ENCODE data around the gene PLG. TPM values are rescaled to one million over a fixed set of nuclear protein-coding genes. Genes with fewer than 3 reads are reported as not detected.
"Not testable (repeated sequence)": the region's sequence is repeated elsewhere in the genome, so short reads cannot be mapped to it uniquely, and the experiment has no call there.

The PLG gene
- total RNA-seq: 0.44 TPM

GRCh38 chr6:160701918-160702680, at the start of gene PLG:
Gene PLG, plus strand, starts transcription at chr6:160702244. Its CDS starts 61 bp downstream, at chr6:160702305.
- DNase-seq (ENCODE audit: low spot score): not testable (repeated sequence)

GRCh38 chr6:160659562-160659961, 42.5 kb upstream of the PLG start:
- DNase-seq (ENCODE audit: low spot score): no peak

GRCh38 chr6:160661216-160661615, 40.8 kb upstream of the PLG start:
- DNase-seq (ENCODE audit: low spot score): no peak

- no peak for DNase-seq (ENCODE audit: low spot score)
Observed at GRCh38 chr6:160662429-160662828, 39.6 kb upstream of the PLG start.

GRCh38 chr6:160662842-160663241, 39.2 kb upstream of the PLG start:
- no peak for DNase-seq (ENCODE audit: low spot score)

GRCh38 chr6:160664198-160664597, 37.8 kb upstream of the PLG start, which contains the start of gene LPA:
Gene LPA, minus strand, starts transcription at chr6:160664275. Its CDS starts 61 bp downstream, at chr6:160664214.
- not testable (repeated sequence) for DNase-seq (ENCODE audit: low spot score)

GRCh38 chr6:160667639-160668481, 34.2 kb upstream of the PLG start:
- DNase-seq (ENCODE audit: low spot score): no peak

- no peak for DNase-seq (ENCODE audit: low spot score)
Observed at GRCh38 chr6:160668589-160668988, 33.5 kb upstream of the PLG start.

GRCh38 chr6:160676418-160676817, 25.6 kb upstream of the PLG start:
- DNase-seq (ENCODE audit: low spot score): not testable (repeated sequence)

GRCh38 chr6:160678230-160678629, 23.8 kb upstream of the PLG start:
- no peak for DNase-seq (ENCODE audit: low spot score)

- DNase-seq (ENCODE audit: low spot score): no peak
Observed at GRCh38 chr6:160678744-160679401, 23.2 kb upstream of the PLG start.

- DNase-seq (ENCODE audit: low spot score): no peak
Observed at GRCh38 chr6:160679402-160679769, 22.7 kb upstream of the PLG start.

GRCh38 chr6:160685101-160685761, 16.8 kb upstream of the PLG start:
- DNase-seq (ENCODE audit: low spot score): not testable (repeated sequence)

- no peak for DNase-seq (ENCODE audit: low spot score)
Observed at GRCh38 chr6:160685762-160686450, 16.1 kb upstream of the PLG start.

- no peak for DNase-seq (ENCODE audit: low spot score)
Observed at GRCh38 chr6:160690458-160690857, 11.6 kb upstream of the PLG start.

- DNase-seq (ENCODE audit: low spot score): no peak
Observed at GRCh38 chr6:160691617-160692016, 10.4 kb upstream of the PLG start.

- DNase-seq (ENCODE audit: low spot score): no peak
Observed at GRCh38 chr6:160692369-160692959, 9.6 kb upstream of the PLG start.

GRCh38 chr6:160695025-160695424, 7.0 kb upstream of the PLG start:
- DNase-seq (ENCODE audit: low spot score): not testable (repeated sequence)

- DNase-seq (ENCODE audit: low spot score): not testable (repeated sequence)
Observed at GRCh38 chr6:160695622-160696021, 6.4 kb upstream of the PLG start.

GRCh38 chr6:160696884-160697283, 5.2 kb upstream of the PLG start:
- DNase-seq (ENCODE audit: low spot score): not testable (repeated sequence)

GRCh38 chr6:160697826-160698225, 4.2 kb upstream of the PLG start:
- DNase-seq (ENCODE audit: low spot score): no peak
